GM12801 (cell line): ENCODE data around the gene SLC5A4.

Experiments used
- TF ChIP-seq, protein P1 (sequence below): IDR thresholded peaks from one replicate; pipeline ENCODE4 v1.5.1; 2011; ENCODE audit warnings: control low read depth; ENCODE audit not compliant: insufficient read length; ENCODE audit errors: extremely low read depth

SLC5A4 gene

DNA sequence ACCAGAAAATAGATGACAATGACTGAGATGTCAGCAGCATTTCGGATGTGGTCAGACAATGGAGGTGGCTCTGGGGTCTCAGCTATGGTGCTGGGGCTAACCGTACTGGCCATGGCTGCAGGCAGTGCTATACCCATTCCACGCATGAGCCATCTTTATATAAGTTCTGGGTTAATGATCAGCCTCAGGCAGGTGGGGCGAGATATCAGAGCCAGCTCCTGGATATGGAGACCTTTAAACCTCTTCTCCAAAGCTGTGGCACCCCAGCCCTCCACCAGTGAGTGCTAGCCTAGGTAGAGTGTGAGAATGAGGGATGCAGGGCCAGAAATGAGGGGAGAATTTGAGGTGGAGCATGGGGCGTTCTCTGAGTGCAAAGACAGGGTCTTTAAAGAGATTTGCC, at the start of gene SLC5A4:
SLC5A4 (minus strand) TSS at position 131 of the 400 bp plus-strand sequence; CDS start at position 113, 18 bp downstream.
- TF ChIP-seq, protein P1, sequence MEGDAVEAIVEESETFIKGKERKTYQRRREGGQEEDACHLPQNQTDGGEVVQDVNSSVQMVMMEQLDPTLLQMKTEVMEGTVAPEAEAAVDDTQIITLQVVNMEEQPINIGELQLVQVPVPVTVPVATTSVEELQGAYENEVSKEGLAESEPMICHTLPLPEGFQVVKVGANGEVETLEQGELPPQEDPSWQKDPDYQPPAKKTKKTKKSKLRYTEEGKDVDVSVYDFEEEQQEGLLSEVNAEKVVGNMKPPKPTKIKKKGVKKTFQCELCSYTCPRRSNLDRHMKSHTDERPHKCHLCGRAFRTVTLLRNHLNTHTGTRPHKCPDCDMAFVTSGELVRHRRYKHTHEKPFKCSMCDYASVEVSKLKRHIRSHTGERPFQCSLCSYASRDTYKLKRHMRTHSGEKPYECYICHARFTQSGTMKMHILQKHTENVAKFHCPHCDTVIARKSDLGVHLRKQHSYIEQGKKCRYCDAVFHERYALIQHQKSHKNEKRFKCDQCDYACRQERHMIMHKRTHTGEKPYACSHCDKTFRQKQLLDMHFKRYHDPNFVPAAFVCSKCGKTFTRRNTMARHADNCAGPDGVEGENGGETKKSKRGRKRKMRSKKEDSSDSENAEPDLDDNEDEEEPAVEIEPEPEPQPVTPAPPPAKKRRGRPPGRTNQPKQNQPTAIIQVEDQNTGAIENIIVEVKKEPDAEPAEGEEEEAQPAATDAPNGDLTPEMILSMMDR: no peak

DNA sequence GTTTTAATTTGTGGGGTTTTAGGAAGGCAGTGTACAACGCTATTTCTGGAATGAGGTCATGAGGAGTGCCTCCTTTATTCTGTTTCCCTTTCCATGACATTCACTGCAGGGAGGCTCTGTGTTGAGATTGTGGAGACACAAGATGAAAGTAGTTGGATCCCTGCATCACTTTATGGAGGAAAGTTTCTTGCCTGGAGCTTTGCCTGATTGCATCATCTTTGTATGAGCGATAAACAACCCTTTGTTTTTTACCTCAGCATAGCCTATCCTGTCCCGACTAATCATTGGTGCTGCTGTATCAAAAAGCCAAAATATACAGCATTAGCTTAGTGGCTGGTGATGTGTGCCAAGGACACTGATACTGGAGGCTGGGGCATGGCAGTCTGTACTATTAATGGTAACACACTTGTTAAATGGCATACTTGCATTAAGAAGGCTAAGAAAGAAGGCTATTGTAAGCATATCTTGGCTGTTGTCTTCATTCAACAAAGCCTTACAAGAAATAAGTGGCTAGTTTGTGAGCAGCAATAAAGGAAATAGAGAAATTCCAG, 31.2 kb upstream of the SLC5A4 start:
- TF ChIP-seq, protein P1: no peak

DNA sequence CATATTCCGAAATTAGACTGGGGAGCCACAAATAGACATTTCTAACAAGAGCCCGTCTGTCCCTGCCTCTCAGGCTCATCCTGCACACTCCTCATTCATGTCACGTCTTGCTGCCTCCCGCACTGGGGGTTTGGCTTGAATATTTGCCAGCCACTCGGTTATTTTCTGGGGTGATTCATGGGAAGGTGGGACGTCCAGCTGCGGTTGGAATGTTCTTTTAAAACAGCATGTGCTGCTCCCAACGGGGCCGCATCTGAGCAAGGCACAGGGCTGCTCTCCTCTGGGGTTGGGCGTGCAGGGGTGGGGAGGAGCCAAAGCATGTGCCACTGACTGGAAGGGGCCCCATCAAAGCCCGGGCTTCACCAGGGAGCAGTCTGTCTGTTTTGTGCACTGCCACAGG, 25.9 kb upstream of the SLC5A4 start:
- TF ChIP-seq, protein P1: no peak

GRCh38 chr22:32271389-32271788, 16.2 kb upstream of the SLC5A4 start:
- TF ChIP-seq, protein P1: no peak

- TF ChIP-seq, protein P1: no peak
Observed at GRCh38 chr22:32270641-32271369, 15.7 kb upstream of the SLC5A4 start.

- TF ChIP-seq, protein P1: no peak
Observed at GRCh38 chr22:32269316-32269715, 14.2 kb upstream of the SLC5A4 start.

DNA sequence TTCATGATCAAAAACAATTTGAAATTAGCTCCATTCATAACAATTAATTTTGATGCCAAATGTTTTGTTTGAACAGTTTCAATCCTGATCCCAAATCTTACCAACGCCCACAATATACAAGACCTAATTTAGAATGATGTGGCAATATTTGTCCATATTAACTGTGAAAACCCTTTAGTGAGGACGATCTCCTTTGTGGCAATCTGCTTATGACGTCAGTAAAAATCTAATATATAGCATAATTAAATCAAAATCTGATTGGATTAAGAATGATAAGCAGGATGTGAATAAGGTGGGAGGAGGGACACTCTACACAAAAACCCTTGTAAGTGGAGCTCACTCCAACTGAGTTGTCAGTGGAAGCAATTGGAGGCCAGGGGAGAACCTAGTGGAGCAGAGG, 11.9 kb upstream of the SLC5A4 start:
- TF ChIP-seq, protein P1: no peak
